Measurements from ENCODE around the gene SBK1. TPM values are rescaled to one million over a fixed set of nuclear protein-coding genes. Genes with fewer than 3 reads are reported as not detected.

SBK1 gene
- total RNA-seq, 1 donor from 2014 or later = 4.6 TPM

- Histone ChIP-seq H3K4me2 (no peak overlapping the region), H3K4me3 (no peak overlapping the region), H2AFZ (replicated peaks) (no peak overlapping the region), H3K27me3 (no peaks in the 10 kb centered on the region), H3K36me3 (no peaks in the 10 kb centered on the region), H3K27ac (no peak overlapping the region), H3F3A (ENCODE audit: low read depth) (no peaks in the 10 kb centered on the region), H3K9me3 (ENCODE audit: low read depth) (no peaks in the 10 kb centered on the region), H3K79me2 (ENCODE audit: low read depth) (peaks cover 19% of the 10 kb centered on the region), H3K4me1 (no peaks in the 10 kb centered on the region), H4K20me1 (ENCODE audit: low read depth) (peaks cover 78% of the 10 kb centered on the region), H3K9ac (no peak overlapping the region)
- no peak overlapping the region for H3K27ac Mint-ChIP-seq
- no peak overlapping the region for H3K4me3 Mint-ChIP-seq
- H3K4me1 Mint-ChIP-seq = no peaks in the 10 kb centered on the region
- H3K36me3 Mint-ChIP-seq = peaks cover 19% of the 10 kb centered on the region
- no peak for DNase-seq (ENCODE audit: low spot score)
- no peak for TF ChIP-seq EZH2 (IDR thresholded peaks at IDR 0.05)
- no peak for TF ChIP-seq EZH2phosphoT487 (IDR thresholded peaks at IDR 0.05)
- TF ChIP-seq CTCF (IDR thresholded peaks at IDR 0.05) = no peak
- no peaks in the 10 kb centered on the region for H3K9me3 Mint-ChIP-seq
- peaks cover 4% of the 10 kb centered on the region for H3K27me3 Mint-ChIP-seq (ENCODE audit: insufficient read depth, low read depth)
Observed at GRCh38 chr16:28312327-28312726, 20.0 kb downstream of the SBK1 start.

- Mint-ChIP-seq H3K4me1 (no peaks in the 10 kb centered on the region), H3K27me3 (ENCODE audit: insufficient read depth, low read depth) (peaks cover 2% of the 10 kb centered on the region), H3K27ac (no peak overlapping the region), H3K36me3 (peaks cover 20% of the 10 kb centered on the region), H3K9me3 (no peaks in the 10 kb centered on the region), H3K4me3 (no peak overlapping the region)
- Histone ChIP-seq H3K9ac (no peak overlapping the region), H2AFZ (replicated peaks) (no peak overlapping the region), H3F3A (ENCODE audit: low read depth) (no peaks in the 10 kb centered on the region), H3K27me3 (no peaks in the 10 kb centered on the region), H3K27ac (no peak overlapping the region), H3K4me3 (no peak overlapping the region), H3K4me1 (no peaks in the 10 kb centered on the region), H3K36me3 (no peaks in the 10 kb centered on the region), H3K9me3 (ENCODE audit: low read depth) (no peaks in the 10 kb centered on the region), H3K4me2 (no peak overlapping the region), H4K20me1 (ENCODE audit: low read depth) (peaks cover 84% of the 10 kb centered on the region), H3K79me2 (ENCODE audit: low read depth) (peaks cover 9% of the 10 kb centered on the region)
- no peak for TF ChIP-seq EZH2 (IDR thresholded peaks at IDR 0.05)
- no peak for TF ChIP-seq EZH2phosphoT487 (IDR thresholded peaks at IDR 0.05)
- DNase-seq (ENCODE audit: low spot score) = no peak
Observed at GRCh38 chr16:28313587-28313986, 21.3 kb downstream of the SBK1 start.

GRCh38 chr16:28316054-28316453 lies 23.7 kb downstream of the SBK1 start:
- H3K4me2 ChIP-seq = no peak overlapping the region

More at GRCh38 chr16:28316054-28316453, 23.7 kb downstream of the SBK1 start:
- Mint-ChIP-seq H3K27ac (no peak overlapping the region), H3K36me3 (peaks cover 18% of the 10 kb centered on the region), H3K9me3 (no peaks in the 10 kb centered on the region), H3K4me3 (no peak overlapping the region), H3K4me1 (no peaks in the 10 kb centered on the region), H3K27me3 (ENCODE audit: insufficient read depth, low read depth) (peaks cover 2% of the 10 kb centered on the region)
- no peaks in the 10 kb centered on the region for H3K9me3 ChIP-seq (ENCODE audit: low read depth)
- no peaks in the 10 kb centered on the region for H3K4me1 ChIP-seq
- H3K36me3 ChIP-seq = no peaks in the 10 kb centered on the region
- DNase-seq (ENCODE audit: low spot score) = no peak
- no peak overlapping the region for H2AFZ ChIP-seq (replicated peaks)
- H3K27ac ChIP-seq = no peak overlapping the region
- H4K20me1 ChIP-seq (ENCODE audit: low read depth) = peaks cover 68% of the 10 kb centered on the region
- TF ChIP-seq CTCF (IDR thresholded peaks at IDR 0.05) = no peak
- TF ChIP-seq EZH2 (IDR thresholded peaks at IDR 0.05) = no peak
- no peak for TF ChIP-seq EZH2phosphoT487 (IDR thresholded peaks at IDR 0.05)
- H3F3A ChIP-seq (ENCODE audit: low read depth) = no peaks in the 10 kb centered on the region
- H3K4me3 ChIP-seq = no peak overlapping the region
- no peaks in the 10 kb centered on the region for H3K27me3 ChIP-seq
- no peaks in the 10 kb centered on the region for H3K79me2 ChIP-seq (ENCODE audit: low read depth)
- no peak overlapping the region for H3K9ac ChIP-seq

Data from neural progenitor cell (in vitro differentiated cells).